H9 (cell line): ENCODE measurements around the gene TSPAN3. TPM values are rescaled to one million over a fixed set of nuclear protein-coding genes. Genes with fewer than 3 reads are reported as not detected.

Source experiments
- DNase-seq: peaks from one replicate; pipeline ENCODE4 v3.0.0-alpha.2; 2017
- H2AFZ ChIP-seq: one replicate; pipeline ENCODE4 v1.6.1; 2013; ENCODE audit warnings: mild to moderate bottlenecking, low read length, control low read depth, moderate library complexity
- H2AK5ac ChIP-seq: 2 replicates; pipeline ENCODE4 v1.6.1; 2013; ENCODE audit warnings: low read length, control low read depth, mixed read lengths; ENCODE audit not compliant: insufficient read length
- H2BK120ac ChIP-seq: one replicate; pipeline ENCODE4 v1.6.1; 2013; ENCODE audit warnings: low read depth, mild to moderate bottlenecking, low read length, control low read depth, inconsistent platforms; ENCODE audit not compliant: poor library complexity, severe bottlenecking
- H2BK12ac ChIP-seq: 2 replicates; pipeline ENCODE4 v1.6.1; 2013; ENCODE audit warnings: low read length, control low read depth, mixed read lengths, low read depth; ENCODE audit not compliant: insufficient read length
- H2BK15ac ChIP-seq: 2 replicates; pipeline ENCODE4 v1.6.1; 2013; ENCODE audit warnings: low read depth, low read length, control low read depth
- H2BK20ac ChIP-seq: one replicate; pipeline ENCODE4 v1.6.1; 2013; ENCODE audit warnings: low read depth, mild to moderate bottlenecking, low read length, control low read depth, inconsistent platforms; ENCODE audit not compliant: poor library complexity, severe bottlenecking
- H2BK5ac ChIP-seq: 2 replicates; pipeline ENCODE4 v1.6.1; 2013; ENCODE audit warnings: low read length, control low read depth, mixed read lengths; ENCODE audit not compliant: insufficient read length
- H3K14ac ChIP-seq: 2 replicates; pipeline ENCODE4 v1.6.1; 2013; ENCODE audit warnings: low read length, control low read depth; ENCODE audit not compliant: insufficient read depth
- H3K18ac ChIP-seq: 2 replicates; pipeline ENCODE4 v1.6.1; 2013; ENCODE audit warnings: low read depth, mild to moderate bottlenecking, mixed read lengths, low read length, control low read depth; ENCODE audit not compliant: insufficient read length
- H3K23ac ChIP-seq: 2 replicates; pipeline ENCODE4 v1.6.1; 2013; ENCODE audit warnings: low read length, control low read depth, mixed read lengths, low read depth; ENCODE audit not compliant: insufficient read length
- H3K23me2 ChIP-seq: 2 replicates; pipeline ENCODE4 v1.6.1; 2013; ENCODE audit warnings: low read depth, mild to moderate bottlenecking, mixed read lengths, low read length, control low read depth; ENCODE audit not compliant: insufficient read length, poor library complexity, severe bottlenecking
- H3K27ac ChIP-seq: 2 replicates; pipeline ENCODE4 v1.5.1; 2013; ENCODE audit warnings: low read length, control low read depth, mixed read lengths, low read depth; ENCODE audit not compliant: insufficient read length
- H3K27me3 ChIP-seq: 2 replicates; pipeline ENCODE4 v1.6.1; 2013; ENCODE audit warnings: low read length, control low read depth, inconsistent platforms; ENCODE audit not compliant: insufficient read depth
- H3K4ac ChIP-seq: 2 replicates; pipeline ENCODE4 v1.6.1; 2013; ENCODE audit warnings: low read depth, mild to moderate bottlenecking, control low read depth, inconsistent platforms, low read length, moderate library complexity
- H3K4me1 ChIP-seq: 2 replicates; pipeline ENCODE4 v1.6.1; 2013; ENCODE audit warnings: low read length, control low read depth, inconsistent platforms; ENCODE audit not compliant: insufficient read depth
- H3K4me2 ChIP-seq: 2 replicates; pipeline ENCODE4 v1.6.1; 2013; ENCODE audit warnings: low read length, control low read depth, mixed read lengths; ENCODE audit not compliant: insufficient read length, insufficient read depth
- H3K56ac ChIP-seq: 2 replicates; pipeline ENCODE4 v1.6.1; 2013; ENCODE audit warnings: low read depth, mild to moderate bottlenecking, mixed read lengths, low read length, control low read depth; ENCODE audit not compliant: insufficient read length
- H3K79me1 ChIP-seq: 2 replicates; pipeline ENCODE4 v1.6.1; 2013; ENCODE audit warnings: low read depth, mild to moderate bottlenecking, moderate library complexity, low read length, control low read depth, inconsistent platforms; ENCODE audit not compliant: insufficient read depth, poor library complexity, severe bottlenecking
- H3K79me2 ChIP-seq: 2 replicates; pipeline ENCODE4 v1.6.1; 2013; ENCODE audit warnings: low read length, control low read depth, inconsistent platforms; ENCODE audit not compliant: insufficient read depth
- H3K9ac ChIP-seq: 2 replicates; pipeline ENCODE4 v1.6.1; 2013; ENCODE audit warnings: low read length, control low read depth, mixed read lengths; ENCODE audit not compliant: insufficient read length; ENCODE audit errors: extremely low read depth
- H3K9me3 ChIP-seq: one replicate; pipeline ENCODE4 v1.6.1; 2013; ENCODE audit warnings: low read depth, low read length, inconsistent platforms; ENCODE audit not compliant: control insufficient read depth
- H3T11ph ChIP-seq: one replicate; pipeline ENCODE4 v1.6.1; 2013; ENCODE audit warnings: mild to moderate bottlenecking, low read length, control low read depth, inconsistent platforms
- H4K20me1 ChIP-seq: one replicate; pipeline ENCODE4 v1.6.1; 2013; ENCODE audit not compliant: control insufficient read depth, insufficient read length, insufficient read depth
- H4K5ac ChIP-seq: 2 replicates; pipeline ENCODE4 v1.6.1; 2013; ENCODE audit warnings: low read depth, mild to moderate bottlenecking, mixed read lengths, low read length, control low read depth; ENCODE audit not compliant: insufficient read length
- H4K8ac ChIP-seq: replicated peaks from 2 replicates; pipeline ENCODE4 v1.6.1; 2013; ENCODE audit warnings: low read length, control low read depth, mixed read lengths, low read depth; ENCODE audit not compliant: insufficient read length
- H4K91ac ChIP-seq: 2 replicates; pipeline ENCODE4 v1.6.1; 2013; ENCODE audit warnings: low read depth, mild to moderate bottlenecking, moderate library complexity, mixed read lengths, low read length, control low read depth; ENCODE audit not compliant: insufficient read length
- H3K27ac Mint-ChIP-seq, 3 experiments: 2 replicates in 2 of 3; 3 replicates in 1 of 3; pipeline ENCODE4 v1.8.0; 2020 to 2021; ENCODE audit warnings: mixed read lengths in 3 of 3, mild to moderate bottlenecking in 1 of 3, moderate library complexity in 1 of 3
- H3K27me3 Mint-ChIP-seq: 2 replicates; pipeline ENCODE4 v1.8.0; 2021; ENCODE audit warnings: low read depth, mild to moderate bottlenecking, moderate library complexity, mixed read lengths
- H3K36me3 Mint-ChIP-seq, 3 experiments: 2 replicates in 2 of 3; 3 replicates in 1 of 3; pipeline ENCODE4 v1.8.0; 2020 to 2021; ENCODE audit warnings: low read depth in 3 of 3, mixed read lengths in 3 of 3; ENCODE audit not compliant: insufficient read depth in 1 of 3
- H3K4me1 Mint-ChIP-seq, 2 experiments: 2 replicates each; pipeline ENCODE4 v1.8.0; 2020; ENCODE audit warnings: mixed read lengths in 2 of 2
- H3K4me3 Mint-ChIP-seq, 2 experiments: 2 replicates in 1 of 2; 3 replicates in 1 of 2; pipeline ENCODE4 v1.8.0; 2020 to 2021; ENCODE audit warnings: mild to moderate bottlenecking in 2 of 2, mixed read lengths in 2 of 2, moderate library complexity in 1 of 2
- H3K9me3 Mint-ChIP-seq, 2 experiments: 2 replicates in 1 of 2; 3 replicates in 1 of 2; pipeline ENCODE4 v1.8.0; 2020; ENCODE audit warnings: mild to moderate bottlenecking in 2 of 2, mixed read lengths in 2 of 2, moderate library complexity in 1 of 2
- WGBS: extraction: QIAGEN DNeasy Blood & Tissue Kit; methylation state at CpG from one replicate; pipeline ENCODE4 v1.1.7; 2013; ENCODE audit warnings: missing lambda C conversion rate, low lambda C conversion rate, mixed read lengths; ENCODE audit not compliant: insufficient read length; ENCODE audit errors: extremely low coverage; 5-methylcytosine and 5-hydroxymethylcytosine counted together
- total RNA-seq: library from RNA; stranded (reverse); gene quantifications from 2 replicates; pipeline ENCODE4 v1.2.1, GENCODE V29; 2021
- TF ChIP-seq, protein P1 (sequence below): fragments of 200-600 bp; sonication (generic); conservative IDR thresholded peaks from 3 replicates; pipeline ENCODE4 v1.8.0; 2021; ENCODE audit warnings: antibody characterized with exemption, mild to moderate bottlenecking

Gene TSPAN3
- total RNA-seq, 1 experiment from 2014 or later: 117 TPM

- TF ChIP-seq, protein P1, sequence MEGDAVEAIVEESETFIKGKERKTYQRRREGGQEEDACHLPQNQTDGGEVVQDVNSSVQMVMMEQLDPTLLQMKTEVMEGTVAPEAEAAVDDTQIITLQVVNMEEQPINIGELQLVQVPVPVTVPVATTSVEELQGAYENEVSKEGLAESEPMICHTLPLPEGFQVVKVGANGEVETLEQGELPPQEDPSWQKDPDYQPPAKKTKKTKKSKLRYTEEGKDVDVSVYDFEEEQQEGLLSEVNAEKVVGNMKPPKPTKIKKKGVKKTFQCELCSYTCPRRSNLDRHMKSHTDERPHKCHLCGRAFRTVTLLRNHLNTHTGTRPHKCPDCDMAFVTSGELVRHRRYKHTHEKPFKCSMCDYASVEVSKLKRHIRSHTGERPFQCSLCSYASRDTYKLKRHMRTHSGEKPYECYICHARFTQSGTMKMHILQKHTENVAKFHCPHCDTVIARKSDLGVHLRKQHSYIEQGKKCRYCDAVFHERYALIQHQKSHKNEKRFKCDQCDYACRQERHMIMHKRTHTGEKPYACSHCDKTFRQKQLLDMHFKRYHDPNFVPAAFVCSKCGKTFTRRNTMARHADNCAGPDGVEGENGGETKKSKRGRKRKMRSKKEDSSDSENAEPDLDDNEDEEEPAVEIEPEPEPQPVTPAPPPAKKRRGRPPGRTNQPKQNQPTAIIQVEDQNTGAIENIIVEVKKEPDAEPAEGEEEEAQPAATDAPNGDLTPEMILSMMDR: peak; percentile 98
- H3K79me1 ChIP-seq: no peaks in the 10 kb centered on the region
- no peaks in the 10 kb centered on the region for H3K27me3 ChIP-seq
- no peak overlapping the region for H3K14ac ChIP-seq
- H3K18ac ChIP-seq: no peak overlapping the region
- no peak overlapping the region for H4K8ac ChIP-seq
- H4K5ac ChIP-seq: no peak overlapping the region
- H2AFZ ChIP-seq: no peak overlapping the region
- no peak overlapping the region for H3T11ph ChIP-seq
- WGBS: no CpG with 5 or more reads among the region's 17 CpGs
- H3K27ac ChIP-seq: no peak overlapping the region
- no peak overlapping the region for H3K4me2 ChIP-seq
- Mint-ChIP-seq H3K27me3 (peaks cover 9% of the 10 kb centered on the region), H3K27ac (no peak overlapping the region), H3K4me3 (no peak overlapping the region), H3K36me3 (no peaks in the 10 kb centered on the region; a peak in 1 of 7 replicates), H3K4me1 (peaks cover 0 to 9% of the 10 kb centered on the region in 2 experiments; a peak in 2 of 4 replicates), H3K9me3 (no peaks in the 10 kb centered on the region)
- H3K9ac ChIP-seq: no peak overlapping the region
- no peak overlapping the region for H2BK12ac ChIP-seq
- H3K4me1 ChIP-seq: no peaks in the 10 kb centered on the region
- H2BK120ac ChIP-seq: no peak overlapping the region
- H3K79me2 ChIP-seq: no peaks in the 10 kb centered on the region
- no peaks in the 10 kb centered on the region for H4K20me1 ChIP-seq
- no peak overlapping the region for H2AK5ac ChIP-seq
- H3K23ac ChIP-seq: no peak overlapping the region
- no peak overlapping the region for H2BK20ac ChIP-seq
- H3K23me2 ChIP-seq: no peaks in the 10 kb centered on the region
- DNase-seq: peak; percentile 76
- H2BK5ac ChIP-seq: no peak overlapping the region
- no peak overlapping the region for H3K4ac ChIP-seq
- H2BK15ac ChIP-seq: no peak overlapping the region
- H4K91ac ChIP-seq: no peak overlapping the region
- no peaks in the 10 kb centered on the region for H3K9me3 ChIP-seq
- H3K56ac ChIP-seq: no peak overlapping the region
Measured at GRCh38 chr15:77024273-77025082, 46.4 kb downstream of the TSPAN3 start.
